TTC549 (cell line): Measurements from ENCODE around the gene AFTPH.

Experiments
- FAIRE-seq: peaks from 2 replicates; lab custom pipeline; 2012; peaks lifted over from hg19 to GRCh38; lab: Jason Lieb, UNC

AFTPH gene

DNA sequence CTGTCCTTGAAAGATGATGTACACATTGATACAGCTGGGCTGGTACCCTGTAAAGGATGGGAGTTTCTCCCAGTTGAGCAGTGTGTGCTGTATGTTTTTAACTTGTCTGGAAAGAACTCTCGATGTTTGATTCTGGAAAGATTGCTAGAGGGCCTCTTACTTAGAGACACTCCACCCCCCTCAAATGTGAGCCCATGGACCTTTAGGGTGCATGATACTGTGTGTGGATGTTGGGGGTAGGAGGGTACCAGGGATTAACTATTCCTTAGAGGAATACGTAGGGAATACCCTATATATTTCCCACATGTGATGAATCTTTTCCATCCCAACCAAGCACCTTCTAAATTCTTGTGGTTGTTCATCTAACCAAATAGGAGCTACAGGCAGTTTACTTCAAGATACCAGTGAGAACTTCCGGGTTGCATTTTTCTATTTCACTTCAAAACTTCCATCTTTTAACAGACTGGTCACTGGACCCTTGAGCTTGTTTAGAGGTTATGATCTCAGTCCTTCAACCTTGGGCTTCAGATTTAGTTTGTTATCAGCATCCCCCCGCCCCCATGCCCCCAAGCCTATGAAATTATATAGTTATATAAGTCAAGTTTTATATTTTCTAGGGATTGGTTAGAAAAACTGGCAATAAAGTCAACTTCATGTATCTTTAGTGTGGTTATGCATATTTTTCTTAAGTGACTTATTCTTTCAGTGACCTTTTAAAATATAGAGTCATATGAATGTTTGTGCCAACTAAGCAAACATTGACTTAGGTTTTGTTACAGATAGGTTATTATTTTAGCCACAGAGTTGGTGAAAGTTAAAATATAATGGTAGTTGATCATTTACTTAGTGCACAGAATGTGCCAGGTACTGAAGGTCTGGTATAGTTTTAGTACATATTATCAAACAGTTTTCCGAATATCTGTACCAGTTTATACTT lies 18.2 kb downstream of the AFTPH start:
- FAIRE-seq, result no peak

- no peak for FAIRE-seq
Observed at GRCh38 chr2:64543008-64543697, 19.0 kb downstream of the AFTPH start.

- FAIRE-seq, result no peak
Observed at GRCh38 chr2:64548761-64549160, 24.6 kb downstream of the AFTPH start.

- FAIRE-seq, result no peak
Observed at GRCh38 chr2:64550042-64550441, 25.9 kb downstream of the AFTPH start.

DNA sequence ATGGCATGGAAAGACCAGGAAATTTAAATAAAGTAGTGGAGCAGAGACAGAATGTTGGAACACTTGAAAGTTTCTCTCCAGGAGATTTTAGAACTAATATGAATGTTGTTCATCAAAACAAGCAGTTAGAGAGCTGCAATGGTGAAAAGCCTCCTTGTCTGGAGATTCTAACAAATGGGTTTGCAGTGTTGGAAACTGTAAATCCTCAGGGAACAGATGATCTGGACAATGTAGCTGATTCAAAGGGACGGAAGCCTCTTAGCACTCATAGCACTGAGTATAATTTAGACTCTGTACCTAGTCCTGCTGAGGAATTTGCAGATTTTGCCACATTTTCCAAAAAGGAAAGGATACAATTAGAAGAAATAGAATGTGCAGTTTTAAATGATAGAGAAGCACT lies 27.7 kb downstream of the AFTPH start:
- FAIRE-seq, result no peak

- FAIRE-seq, result no peak
Observed at GRCh38 chr2:64554117-64554516, 30.0 kb downstream of the AFTPH start.

GRCh38 chr2:64558445-64559081 lies 34.4 kb downstream of the AFTPH start:
- FAIRE-seq, result no peak

GRCh38 chr2:64562148-64562784 lies 38.1 kb downstream of the AFTPH start:
- FAIRE-seq, result no peak

DNA sequence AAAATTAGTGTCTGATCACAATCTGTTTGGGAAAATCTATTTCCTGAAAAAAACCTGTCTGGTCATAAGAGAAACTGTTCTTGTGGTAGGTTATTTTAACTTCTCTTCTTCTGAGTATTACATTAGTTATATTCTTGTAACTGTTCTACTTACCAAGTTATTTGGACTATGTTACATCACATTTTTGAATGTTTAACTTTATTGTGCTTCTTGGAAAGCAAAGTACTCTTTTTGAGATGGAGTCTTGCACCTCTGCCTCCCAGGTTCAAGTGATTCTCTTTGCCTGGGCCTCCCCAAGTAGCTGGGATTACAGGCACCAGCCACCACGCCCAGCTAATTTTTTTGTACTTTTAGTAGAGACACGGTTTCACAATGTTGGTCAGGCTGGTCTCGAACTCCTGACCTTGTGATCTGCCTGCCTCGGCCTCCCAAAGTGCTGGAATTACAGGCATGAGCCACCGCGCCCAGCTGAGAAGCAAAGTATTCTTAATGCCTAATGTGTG lies 39.4 kb downstream of the AFTPH start:
- FAIRE-seq, result no peak

GRCh38 chr2:64565949-64566710 lies 42.0 kb downstream of the AFTPH start:
- no peak for FAIRE-seq

DNA sequence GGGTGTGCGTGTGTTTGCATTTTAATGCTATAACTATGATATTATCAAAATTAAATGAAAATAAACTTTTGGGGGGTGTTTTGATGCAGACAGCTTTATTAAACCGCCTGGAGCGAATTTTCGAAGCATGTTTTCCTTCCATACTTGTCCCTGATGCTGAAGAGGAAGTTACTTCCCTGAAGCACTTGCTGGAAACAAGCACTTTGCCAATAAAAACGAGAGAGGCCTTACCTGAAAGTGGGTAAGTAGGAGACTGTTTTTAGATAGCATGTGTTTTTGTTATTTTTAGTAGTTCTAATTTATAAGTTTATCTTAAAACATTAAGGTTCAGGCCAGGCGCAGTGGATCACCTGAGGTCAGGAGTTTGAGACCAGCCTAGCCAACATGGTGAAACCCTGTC lies 43.3 kb downstream of the AFTPH start:
- FAIRE-seq, result no peak

DNA sequence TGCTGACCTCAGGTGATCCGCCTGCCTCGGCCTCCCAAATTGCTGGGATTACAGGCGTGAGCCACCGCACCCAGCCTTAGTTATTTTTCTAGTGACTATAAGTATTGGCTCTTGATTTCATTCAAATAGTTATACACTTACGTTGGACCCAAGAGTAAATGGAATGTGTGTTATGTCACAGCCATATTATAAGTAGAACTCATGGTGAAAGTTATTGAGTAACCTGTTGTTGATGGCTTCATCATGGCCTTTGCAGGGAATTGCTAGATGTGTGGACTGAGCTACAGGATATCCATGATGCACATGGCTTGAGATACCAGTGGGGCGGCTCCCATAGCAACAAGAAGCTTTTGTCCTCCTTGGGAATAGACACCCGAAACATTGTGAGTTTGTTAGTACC lies 44.7 kb downstream of the AFTPH start:
- no peak for FAIRE-seq

DNA sequence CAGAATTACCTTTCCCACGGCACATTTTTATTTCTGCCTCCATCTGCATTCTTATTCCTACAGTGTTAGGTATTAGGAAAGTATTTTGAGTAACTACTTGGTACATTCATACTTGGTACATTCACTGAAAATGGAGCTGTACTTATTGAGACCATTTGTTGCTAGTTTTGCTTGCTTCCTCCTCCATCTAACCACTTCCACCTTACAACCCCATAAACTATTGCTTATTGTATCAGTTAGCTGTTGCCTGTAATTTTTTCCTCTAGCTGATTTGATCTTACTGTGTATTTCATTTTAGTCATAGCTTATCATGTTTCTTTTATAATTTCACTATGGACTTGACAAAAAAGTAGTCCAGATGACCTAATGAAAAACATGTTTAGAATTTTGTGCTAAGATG lies 50.7 kb downstream of the AFTPH start:
- FAIRE-seq, result no peak

DNA sequence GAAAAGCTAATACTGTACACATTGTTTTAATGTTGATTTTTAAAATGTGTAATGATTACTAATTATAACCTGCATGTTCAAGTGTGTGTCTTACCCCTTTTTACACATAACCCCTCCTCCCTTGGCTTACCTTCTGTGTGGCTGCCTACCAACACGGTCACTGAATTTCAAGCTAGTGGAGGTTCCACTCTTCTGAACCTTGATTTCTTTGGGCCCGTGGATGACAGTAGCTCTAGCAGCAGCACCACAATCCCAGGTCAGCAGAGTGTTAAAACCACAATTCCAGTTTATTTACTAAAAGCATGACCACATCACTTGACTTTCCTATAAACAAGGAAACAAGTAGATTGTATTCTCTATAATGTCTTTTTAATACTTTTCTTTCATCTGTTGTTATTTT lies 56.9 kb downstream of the AFTPH start:
- FAIRE-seq, result no peak

GRCh38 chr2:64581777-64582539 lies 57.8 kb downstream of the AFTPH start:
- no peak for FAIRE-seq

DNA sequence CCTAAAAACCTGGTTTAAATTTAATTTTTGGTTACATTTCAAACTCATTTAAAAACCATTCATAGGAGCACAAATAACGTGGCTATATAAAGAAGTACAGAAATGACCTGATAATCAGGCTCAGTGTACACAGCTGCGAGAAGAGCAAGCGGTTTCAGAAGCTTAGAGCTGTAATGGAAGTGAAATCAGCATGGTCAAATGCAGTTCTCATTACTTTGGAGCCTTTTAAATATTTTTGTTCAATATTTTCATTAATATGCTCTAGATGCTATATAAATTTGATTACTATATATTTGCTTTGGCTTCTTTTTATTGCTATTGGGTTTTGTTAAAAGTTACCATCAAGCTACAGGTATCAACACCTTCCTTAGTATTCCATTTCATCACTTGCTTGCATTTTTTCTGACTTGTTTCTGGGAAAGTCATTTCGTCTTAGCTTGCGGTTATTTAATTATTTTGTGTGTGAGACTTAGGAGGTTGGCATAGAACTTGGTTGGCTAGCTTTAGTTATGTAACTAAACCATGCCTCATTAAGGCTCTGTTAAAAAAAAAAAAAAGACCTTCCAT lies 58.7 kb downstream of the AFTPH start:
- FAIRE-seq, result no peak

DNA sequence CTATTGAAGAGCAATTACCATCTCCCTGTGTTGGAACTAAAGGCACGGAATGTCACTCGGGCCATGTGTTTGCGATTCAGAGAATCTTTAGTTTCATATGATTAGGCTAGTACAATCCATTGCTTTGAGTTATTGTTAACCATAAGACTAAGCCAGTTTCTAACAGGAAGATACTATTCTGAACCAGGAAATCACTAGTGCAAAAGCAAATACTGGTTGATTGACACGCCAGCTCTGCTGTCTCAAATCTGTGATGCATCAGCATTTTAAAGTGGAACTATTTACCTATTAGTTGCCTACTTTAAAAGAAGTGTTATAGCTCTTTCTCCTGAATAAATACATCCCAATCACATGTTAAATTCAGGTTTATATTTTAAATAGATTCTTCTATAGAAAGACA lies 61.9 kb downstream of the AFTPH start:
- FAIRE-seq, result no peak

DNA sequence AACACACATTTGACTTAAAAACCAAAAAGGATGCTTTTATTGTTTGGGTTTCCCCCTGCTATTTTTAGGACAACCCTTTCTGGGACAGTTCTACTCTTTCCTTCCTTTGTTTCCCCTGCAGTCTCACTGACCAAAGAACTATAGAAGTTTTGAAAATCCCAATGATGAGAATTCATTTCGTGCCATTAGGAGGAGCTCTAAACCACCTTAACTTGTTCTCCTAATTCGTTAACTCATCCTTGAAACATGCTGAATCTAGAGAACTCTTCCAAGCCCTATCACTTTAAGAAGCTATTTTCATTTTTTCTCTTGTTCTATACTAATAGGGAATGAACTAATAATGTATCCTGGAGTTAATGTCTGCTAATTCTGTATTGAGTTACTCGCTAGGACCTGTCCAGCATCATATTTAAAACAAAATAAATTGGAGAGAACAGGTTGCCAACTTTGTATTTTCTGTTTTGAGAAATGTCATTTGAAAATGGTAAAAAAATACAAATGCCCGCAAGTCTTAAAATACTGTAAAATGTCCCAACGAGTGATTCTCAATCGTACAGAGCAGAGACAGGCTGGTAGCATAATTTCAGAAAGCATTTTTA lies 62.9 kb downstream of the AFTPH start:
- FAIRE-seq, result peak; percentile 99

GRCh38 chr2:64587561-64587960 lies 63.4 kb downstream of the AFTPH start:
- FAIRE-seq, result no peak

- no peak for FAIRE-seq
Observed at GRCh38 chr2:64591188-64591587, 67.1 kb downstream of the AFTPH start.
